Kidney (tissue), 14 donors: ENCODE data around the gene KHDC1. TPM values are rescaled to one million over a fixed set of nuclear protein-coding genes. Genes with fewer than 3 reads are reported as not detected.
"Not testable (repeated sequence)": the region's sequence is repeated elsewhere in the genome, so short reads cannot be mapped to it uniquely, and the experiment has no call there.

Source experiments
- DNase-seq, 5 donors: peaks; one replicate each; pipeline ENCODE4 v3.0.0-alpha.2; 2013 to 2020
- FAIRE-seq: peaks from 2 replicates; lab custom pipeline; 2012; peaks lifted over from hg19 to GRCh38; lab: Jason Lieb, UNC
- H3K27ac ChIP-seq, 2 donors: one replicate each; pipeline ENCODE4 v1.7.0; 2013; ENCODE audit warnings: low read depth in 2 of 2, low read length in 2 of 2, inconsistent platforms in 1 of 2
- H3K27me3 ChIP-seq: one replicate; pipeline ENCODE4 v1.7.1; 2013; ENCODE audit warnings: low read length, inconsistent platforms; ENCODE audit not compliant: control insufficient read depth, insufficient read depth
- H3K36me3 ChIP-seq, 3 donors: one replicate each; pipeline versions ENCODE4 v1.7.0 to v1.7.1; 2013; ENCODE audit warnings: low read length in 3 of 3, control low read depth in 1 of 3, inconsistent platforms in 1 of 3; ENCODE audit not compliant: insufficient read depth in 3 of 3, control insufficient read depth in 2 of 3
- H3K4me1 ChIP-seq, 3 donors: one replicate each; pipeline versions ENCODE4 v1.7.0 to v1.7.1; 2013; ENCODE audit warnings: low read length in 3 of 3, inconsistent platforms in 1 of 3, low read depth in 1 of 3; ENCODE audit not compliant: control insufficient read depth in 2 of 3, insufficient read depth in 2 of 3
- H3K4me3 ChIP-seq, 3 donors: one replicate each; pipeline versions ENCODE4 v1.7.0 to v1.8.1; 2013; ENCODE audit warnings: low read length in 3 of 3, control low read depth in 1 of 3, inconsistent platforms in 1 of 3
- H3K9ac ChIP-seq, 3 donors: one replicate each; pipeline versions ENCODE4 v1.7.0 to v1.7.1; 2013; ENCODE audit warnings: low read length in 3 of 3, control low read depth in 1 of 3, inconsistent platforms in 1 of 3
- H3K9me3 ChIP-seq, 3 donors: one replicate each; pipeline versions ENCODE4 v1.7.0 to v1.7.1; 2013; ENCODE audit warnings: low read length in 3 of 3, control low read depth in 1 of 3, inconsistent platforms in 1 of 3; ENCODE audit not compliant: control insufficient read depth in 2 of 3, insufficient read depth in 1 of 3
- CTCF ChIP-seq: IDR thresholded peaks from 3 replicates; pipeline ENCODE4 v1.5.1; 2012; ENCODE audit warnings: mild to moderate bottlenecking, moderate library complexity, borderline replicate concordance; ENCODE audit not compliant: insufficient read depth; ENCODE audit errors: extremely low read depth
- intact Hi-C: fragments of 100-400 bp; cut with DNase I; formaldehyde crosslinking; loops from one replicate; pipeline ENCODE4 v1.11.1; 2022
- polyA plus RNA-seq: library from polyadenylated mRNA; stranded (reverse); fragments of 350-450 nt; fragmentation: Illumina TruSeq; extraction: RNeasy Lipid Tissue Mini Kit (QIAGEN cat#74804); gene quantifications from one replicate; pipeline ENCODE4 v1.2.3, GENCODE V29; 2014; ENCODE audit warnings: low read depth, low replicate concordance; ENCODE audit not compliant: insufficient read depth
- total RNA-seq: library from RNA; stranded (reverse); fragmentation: NEBNext Ultra II Directional; extraction: Animal tissue kit (Norgen Biotek cat#: 25700); gene quantifications from one replicate; pipeline ENCODE4 v1.2.1, GENCODE V29; 2021
- donor health status: control.
- donor health status: control.
- donor health status: control.
- donor health status: control.
- donor health status: control.
- donor health status: DM: yes; HTN: yes; CAD: no.
- donor health status: Normal renal cell carcinoma (clear cell type).

Gene KHDC1
- total and polyA plus RNA-seq, 2 donors from 2014 or later, result 1.0 to 1.7 TPM

GRCh38 chr6:73242001-73242400 is 21.0 kb downstream of the KHDC1 start:
- Histone ChIP-seq H3K27me3 (no peaks in the 10 kb centered on the region), H3K9ac (no peak overlapping the region), H3K27ac (no peak overlapping the region), H3K4me1 (no peaks in the 10 kb centered on the region), H3K36me3 (no peaks in the 10 kb centered on the region), H3K9me3 (no peaks in the 10 kb centered on the region), H3K4me3 (no peak overlapping the region)
- no peak for TF ChIP-seq CTCF
- intact Hi-C loops, result no loop called here
- FAIRE-seq (no peak), DNase-seq (no peak)

- Histone ChIP-seq H3K36me3 (no peaks in the 10 kb centered on the region), H3K27me3 (no peaks in the 10 kb centered on the region), H3K4me1 (no peaks in the 10 kb centered on the region), H3K9me3 (no peaks in the 10 kb centered on the region), H3K9ac (no peak overlapping the region), H3K4me3 (no peak overlapping the region), H3K27ac (no peak overlapping the region)
- intact Hi-C loops, result no loop called here
- no peak for DNase-seq
- FAIRE-seq, result no peak
- no peak for TF ChIP-seq CTCF
These were observed 22.3 kb downstream of the KHDC1 start for GRCh38 chr6:73240730-73241129.

GRCh38 chr6:73236144-73236750 is 26.7 kb downstream of the KHDC1 start:
- DNase-seq (no peak), FAIRE-seq (no peak)
- no peak overlapping the region for H3K9ac ChIP-seq
- H3K9me3 ChIP-seq, result no peaks in the 10 kb centered on the region
- no peak for TF ChIP-seq CTCF
- H3K36me3 ChIP-seq, result no peaks in the 10 kb centered on the region
- H3K4me3 ChIP-seq, result no peak overlapping the region
- H3K27me3 ChIP-seq, result no peaks in the 10 kb centered on the region
- H3K4me1 ChIP-seq, result no peaks in the 10 kb centered on the region
- intact Hi-C loops, result no loop called here
- no peak overlapping the region for H3K27ac ChIP-seq

GRCh38 chr6:73234733-73235132 is 28.3 kb downstream of the KHDC1 start:
- Histone ChIP-seq H3K9ac (no peak overlapping the region), H3K4me3 (no peak overlapping the region), H3K4me1 (no peaks in the 10 kb centered on the region), H3K27ac (no peak overlapping the region), H3K36me3 (no peaks in the 10 kb centered on the region), H3K27me3 (no peaks in the 10 kb centered on the region), H3K9me3 (no peaks in the 10 kb centered on the region)
- FAIRE-seq (no peak), DNase-seq (no peak)
- no peak for TF ChIP-seq CTCF
- intact Hi-C loops, result no loop called here

GRCh38 chr6:73233971-73234370 is 29.0 kb downstream of the KHDC1 start:
- H3K36me3 ChIP-seq, H3K27ac ChIP-seq, DNase-seq, H3K4me1 ChIP-seq, FAIRE-seq, H3K27me3 ChIP-seq, H3K9ac ChIP-seq, H3K4me3 ChIP-seq, intact Hi-C loops, H3K9me3 ChIP-seq: not testable (repeated sequence)
